Upper lobe of left lung (tissue), 4 donors: Measurements from ENCODE around the gene ARHGEF7.

ENCODE experiments used
- EP300 ChIP-seq, 4 donors: sonication (generic); formaldehyde crosslinking; IDR thresholded peaks; one replicate each; pipeline ENCODE4 v1.5.1; 2017; ENCODE audit warnings: antibody characterized with exemption in 4 of 4, control low read depth in 2 of 4
- POLR2A ChIP-seq, 4 donors: fragments of 450-650 bp; IDR thresholded peaks; one replicate each; pipeline ENCODE4 v1.5.1; 2016 to 2017; ENCODE audit warnings: antibody characterized with exemption in 4 of 4, mild to moderate bottlenecking in 2 of 4
- POLR2AphosphoS5 ChIP-seq, 2 donors: sonication (generic); formaldehyde crosslinking; IDR thresholded peaks; one replicate each; pipeline ENCODE4 v1.5.1; 2017; ENCODE audit warnings: antibody characterized with exemption in 2 of 2
- TF ChIP-seq, protein P1 (sequence below), 6 experiments: fragments of 450-650 bp in 4 of 6; fragments of 200-600 bp in 2 of 6; sonication (generic) in 2 of 6; IDR thresholded peaks; one replicate each; pipeline ENCODE4 v1.5.1; 2016 to 2019; ENCODE audit warnings: antibody characterized with exemption in 6 of 6

DNA sequence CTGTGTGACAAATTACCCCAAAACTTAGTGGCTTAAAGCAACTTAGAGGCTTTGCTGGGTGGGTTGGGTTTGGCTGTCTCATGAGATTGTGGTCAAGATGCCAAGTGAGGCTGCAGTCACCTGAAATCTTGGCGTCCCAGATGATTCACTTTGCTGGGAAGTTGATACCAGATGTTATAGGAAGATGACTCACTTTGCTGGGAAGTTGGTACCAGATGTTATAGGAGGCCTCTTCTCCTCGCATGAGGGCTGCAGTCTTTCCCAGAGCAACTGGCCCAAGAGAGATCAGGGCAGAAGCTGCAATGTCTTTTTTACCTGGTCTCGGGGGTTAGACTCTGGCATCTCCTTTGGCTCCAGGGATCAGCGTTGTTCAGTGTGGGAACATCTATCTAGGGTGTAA lies 222.1 kb downstream of the ARHGEF7 start:
- TF ChIP-seq, protein P1, sequence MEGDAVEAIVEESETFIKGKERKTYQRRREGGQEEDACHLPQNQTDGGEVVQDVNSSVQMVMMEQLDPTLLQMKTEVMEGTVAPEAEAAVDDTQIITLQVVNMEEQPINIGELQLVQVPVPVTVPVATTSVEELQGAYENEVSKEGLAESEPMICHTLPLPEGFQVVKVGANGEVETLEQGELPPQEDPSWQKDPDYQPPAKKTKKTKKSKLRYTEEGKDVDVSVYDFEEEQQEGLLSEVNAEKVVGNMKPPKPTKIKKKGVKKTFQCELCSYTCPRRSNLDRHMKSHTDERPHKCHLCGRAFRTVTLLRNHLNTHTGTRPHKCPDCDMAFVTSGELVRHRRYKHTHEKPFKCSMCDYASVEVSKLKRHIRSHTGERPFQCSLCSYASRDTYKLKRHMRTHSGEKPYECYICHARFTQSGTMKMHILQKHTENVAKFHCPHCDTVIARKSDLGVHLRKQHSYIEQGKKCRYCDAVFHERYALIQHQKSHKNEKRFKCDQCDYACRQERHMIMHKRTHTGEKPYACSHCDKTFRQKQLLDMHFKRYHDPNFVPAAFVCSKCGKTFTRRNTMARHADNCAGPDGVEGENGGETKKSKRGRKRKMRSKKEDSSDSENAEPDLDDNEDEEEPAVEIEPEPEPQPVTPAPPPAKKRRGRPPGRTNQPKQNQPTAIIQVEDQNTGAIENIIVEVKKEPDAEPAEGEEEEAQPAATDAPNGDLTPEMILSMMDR (IDR thresholded peaks at IDR 0.05): no peak
- TF ChIP-seq POLR2A (IDR thresholded peaks at IDR 0.05) (no peak), POLR2AphosphoS5 (IDR thresholded peaks at IDR 0.05) (no peak), EP300 (IDR thresholded peaks at IDR 0.05) (no peak)
